HG03139 (cell line): ENCODE measurements around the gene FCHSD2.
"Not testable (repeated sequence)": the region's sequence is repeated elsewhere in the genome, so short reads cannot be mapped to it uniquely, and the experiment has no call there.

Source experiments
- ATAC-seq: cut with Tn5 transposase; IDR thresholded peaks from one replicate; pipeline ENCODE4 v1.9.1; 2021; ENCODE audit not compliant: unreplicated experiment

The FCHSD2 gene

GRCh38 chr11:72808331-72808798 is 333.8 kb downstream of the FCHSD2 start:
- ATAC-seq, result no peak

- no peak for ATAC-seq
Observed at GRCh38 chr11:72807792-72808191, 334.3 kb downstream of the FCHSD2 start.

- no peak for ATAC-seq
Observed at GRCh38 chr11:72807021-72807693, 335.0 kb downstream of the FCHSD2 start.

GRCh38 chr11:72806378-72806777 is 335.7 kb downstream of the FCHSD2 start:
- ATAC-seq, result not testable (repeated sequence)

GRCh38 chr11:72805216-72805615 is 336.9 kb downstream of the FCHSD2 start:
- no peak for ATAC-seq

GRCh38 chr11:72802822-72803221 is 339.3 kb downstream of the FCHSD2 start:
- ATAC-seq, result no peak

GRCh38 chr11:72799441-72799840 is 342.7 kb downstream of the FCHSD2 start:
- ATAC-seq, result no peak

- ATAC-seq, result no peak
Observed at GRCh38 chr11:72798361-72798760, 343.8 kb downstream of the FCHSD2 start.

- peak; percentile 77 for ATAC-seq
Observed at GRCh38 chr11:72793425-72794367, 348.4 kb downstream of the FCHSD2 start, which contains the start of gene STARD10. TSS of gene STARD10 (minus strand) at chr11:72794047. CDS start at chr11:72781181, 12,866 bp downstream.

- ATAC-seq, result no peak
Observed at GRCh38 chr11:72793076-72793424, 349.1 kb downstream of the FCHSD2 start.

- ATAC-seq, result no peak
Observed at GRCh38 chr11:72792437-72793021, 349.6 kb downstream of the FCHSD2 start.

- not testable (repeated sequence) for ATAC-seq
Observed at GRCh38 chr11:72791228-72791627, 350.9 kb downstream of the FCHSD2 start.

- ATAC-seq, result no peak
Observed at GRCh38 chr11:72789493-72790131, 352.5 kb downstream of the FCHSD2 start.

- no peak for ATAC-seq
Observed at GRCh38 chr11:72788241-72788640, 353.9 kb downstream of the FCHSD2 start.

GRCh38 chr11:72787216-72788104 is 354.7 kb downstream of the FCHSD2 start:
- ATAC-seq, result no peak
